Astrocyte of the cerebellum (primary cell): ENCODE measurements around the gene PITHD1.

ENCODE experiments used
- DNase-seq: peaks from one replicate; pipeline ENCODE4 v3.0.0-alpha.2; 2011; ENCODE audit warnings: low read depth
- H3K4me3 ChIP-seq: 2 replicates; pipeline ENCODE4 v1.5.1; 2011; ENCODE audit warnings: mild to moderate bottlenecking, low read depth, low read length, moderate library complexity
- in situ Hi-C: cut with HindIII; loops from 2 replicates; pipeline ENCODE4 v1.10.0; 2017; ENCODE audit warnings: low sequenced_read_pairs
- TF ChIP-seq, protein P1 (sequence below): IDR thresholded peaks from 2 replicates; pipeline ENCODE4 v1.5.1; 2012; ENCODE audit warnings: low read length, low read depth, moderate library complexity, mild to moderate bottlenecking; ENCODE audit errors: missing control alignments

PITHD1 gene

DNA sequence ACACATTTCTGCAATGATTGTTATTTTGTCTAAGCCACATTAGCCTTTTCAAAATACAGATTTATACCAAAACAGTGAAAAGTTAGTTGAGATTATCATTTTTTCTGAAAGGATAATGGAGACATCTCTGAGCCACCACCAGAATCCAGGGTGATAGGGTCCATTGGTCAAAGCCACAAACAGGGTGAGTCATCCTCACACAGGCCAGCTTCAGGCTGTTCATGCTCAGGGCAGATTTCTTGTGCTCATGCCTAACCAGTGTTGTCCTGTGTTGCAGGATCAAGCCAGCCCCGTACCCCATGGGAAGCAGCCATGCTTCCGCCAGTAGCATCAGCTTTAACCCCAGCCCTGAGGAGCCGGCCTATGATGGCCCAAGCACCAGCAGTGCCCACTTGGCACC lies 21.5 kb upstream of the PITHD1 start:
- in situ Hi-C loops, result loop anchor here (5.0 kb wide), 1 partner anchor 106 kb away; no protein-coding TSS in a partner anchor
- H3K4me3 ChIP-seq, result no peak overlapping the region
- TF ChIP-seq, protein P1, sequence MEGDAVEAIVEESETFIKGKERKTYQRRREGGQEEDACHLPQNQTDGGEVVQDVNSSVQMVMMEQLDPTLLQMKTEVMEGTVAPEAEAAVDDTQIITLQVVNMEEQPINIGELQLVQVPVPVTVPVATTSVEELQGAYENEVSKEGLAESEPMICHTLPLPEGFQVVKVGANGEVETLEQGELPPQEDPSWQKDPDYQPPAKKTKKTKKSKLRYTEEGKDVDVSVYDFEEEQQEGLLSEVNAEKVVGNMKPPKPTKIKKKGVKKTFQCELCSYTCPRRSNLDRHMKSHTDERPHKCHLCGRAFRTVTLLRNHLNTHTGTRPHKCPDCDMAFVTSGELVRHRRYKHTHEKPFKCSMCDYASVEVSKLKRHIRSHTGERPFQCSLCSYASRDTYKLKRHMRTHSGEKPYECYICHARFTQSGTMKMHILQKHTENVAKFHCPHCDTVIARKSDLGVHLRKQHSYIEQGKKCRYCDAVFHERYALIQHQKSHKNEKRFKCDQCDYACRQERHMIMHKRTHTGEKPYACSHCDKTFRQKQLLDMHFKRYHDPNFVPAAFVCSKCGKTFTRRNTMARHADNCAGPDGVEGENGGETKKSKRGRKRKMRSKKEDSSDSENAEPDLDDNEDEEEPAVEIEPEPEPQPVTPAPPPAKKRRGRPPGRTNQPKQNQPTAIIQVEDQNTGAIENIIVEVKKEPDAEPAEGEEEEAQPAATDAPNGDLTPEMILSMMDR, result no peak
- no peak for DNase-seq

DNA sequence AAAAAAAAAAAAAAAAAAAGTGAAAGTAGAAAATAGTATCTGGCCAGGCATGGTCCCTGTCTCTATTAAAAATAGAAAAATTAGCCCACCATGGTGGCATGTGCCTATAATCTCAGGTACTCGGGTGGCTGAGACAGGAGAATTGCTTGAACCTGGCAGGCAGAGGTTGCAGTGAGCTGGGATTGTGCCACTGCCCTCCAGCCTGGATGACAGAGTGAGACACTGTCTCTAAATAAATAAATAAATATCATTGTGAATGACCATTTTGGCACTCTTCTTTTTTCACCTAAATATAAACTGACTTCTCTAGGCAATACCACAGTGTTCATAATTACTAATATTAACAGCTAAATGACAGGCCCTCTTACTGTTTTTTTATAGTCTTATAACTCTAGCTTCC lies 20.4 kb upstream of the PITHD1 start:
- no peak for DNase-seq
- no peak overlapping the region for H3K4me3 ChIP-seq
- in situ Hi-C loops, result loop anchor here (5.0 kb wide), 1 partner anchor 104 kb away; no protein-coding TSS in a partner anchor
- TF ChIP-seq, protein P1, result no peak

DNA sequence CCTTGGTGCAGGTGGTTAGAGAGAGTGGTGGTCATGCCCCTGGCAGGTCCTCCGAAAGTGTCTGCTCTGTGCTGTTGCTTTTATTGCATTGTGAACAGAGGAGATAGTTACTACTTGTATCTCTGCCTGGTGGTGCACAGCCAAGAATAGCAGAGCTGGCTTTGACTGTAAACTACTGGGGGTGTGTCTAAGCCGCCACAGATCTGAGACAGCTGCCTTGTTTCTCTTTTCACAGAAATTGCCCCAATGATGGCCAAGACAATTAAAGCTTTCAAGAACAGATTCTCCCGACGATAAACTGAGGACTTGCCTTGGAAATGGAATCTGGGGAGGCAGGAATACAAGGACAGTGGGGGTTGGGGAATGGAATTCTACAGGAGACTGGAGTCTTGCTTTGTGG lies 18.9 kb upstream of the PITHD1 start:
- H3K4me3 ChIP-seq, result no peak overlapping the region
- in situ Hi-C loops, result loop anchor here (5.0 kb wide), 1 partner anchor 103 kb away; no protein-coding TSS in a partner anchor
- DNase-seq, result no peak
- TF ChIP-seq, protein P1, result no peak

DNA sequence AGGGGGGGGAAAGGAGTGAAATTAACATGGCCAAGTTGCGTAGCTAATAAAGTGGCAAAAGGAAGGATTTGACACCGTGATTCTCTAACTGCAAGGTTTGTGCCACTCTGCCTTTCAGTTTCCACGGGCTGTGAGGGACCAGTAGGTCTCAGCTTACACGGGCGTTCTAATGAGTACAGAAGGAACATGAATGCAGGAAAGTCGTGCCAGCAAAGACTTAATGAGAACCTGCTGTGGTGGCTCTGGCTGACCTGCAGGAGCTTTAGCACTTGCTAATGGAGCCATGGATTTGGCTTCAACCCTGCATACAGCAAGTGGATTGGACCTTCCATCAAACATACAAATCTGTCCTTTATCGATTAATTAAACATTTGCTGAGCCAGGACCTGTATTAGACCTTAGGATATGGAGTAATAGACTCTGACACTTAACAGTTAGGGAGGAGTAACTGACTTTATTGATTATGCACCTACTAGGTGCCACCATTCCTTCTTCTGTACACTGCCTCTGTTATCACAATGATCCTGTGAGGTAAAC lies 15.1 kb upstream of the PITHD1 start:
- TF ChIP-seq, protein P1, result no peak
- in situ Hi-C loops, result no loop called here
- no peak for DNase-seq
- no peak overlapping the region for H3K4me3 ChIP-seq

DNA sequence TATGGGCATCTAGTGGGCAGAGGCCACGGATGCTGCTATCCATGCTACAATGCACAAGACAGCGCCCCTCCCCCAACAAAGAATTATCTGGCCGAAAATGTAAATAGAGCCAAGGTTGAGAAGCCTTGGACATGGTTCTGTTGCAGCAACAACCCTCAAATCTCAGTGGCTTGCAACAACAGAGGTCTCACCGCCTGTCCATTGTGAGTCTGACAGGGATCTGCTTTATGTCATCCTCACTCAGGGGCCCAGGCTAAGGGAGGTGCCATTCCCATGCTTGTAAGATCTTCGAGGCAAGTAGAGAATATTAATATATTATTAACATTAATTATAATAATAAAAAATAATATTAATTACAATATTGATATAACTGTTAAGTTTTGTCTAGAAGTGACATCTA lies 9.5 kb upstream of the PITHD1 start:
- TF ChIP-seq, protein P1, result no peak
- DNase-seq, result no peak
- no peak overlapping the region for H3K4me3 ChIP-seq
- in situ Hi-C loops, result no loop called here

DNA sequence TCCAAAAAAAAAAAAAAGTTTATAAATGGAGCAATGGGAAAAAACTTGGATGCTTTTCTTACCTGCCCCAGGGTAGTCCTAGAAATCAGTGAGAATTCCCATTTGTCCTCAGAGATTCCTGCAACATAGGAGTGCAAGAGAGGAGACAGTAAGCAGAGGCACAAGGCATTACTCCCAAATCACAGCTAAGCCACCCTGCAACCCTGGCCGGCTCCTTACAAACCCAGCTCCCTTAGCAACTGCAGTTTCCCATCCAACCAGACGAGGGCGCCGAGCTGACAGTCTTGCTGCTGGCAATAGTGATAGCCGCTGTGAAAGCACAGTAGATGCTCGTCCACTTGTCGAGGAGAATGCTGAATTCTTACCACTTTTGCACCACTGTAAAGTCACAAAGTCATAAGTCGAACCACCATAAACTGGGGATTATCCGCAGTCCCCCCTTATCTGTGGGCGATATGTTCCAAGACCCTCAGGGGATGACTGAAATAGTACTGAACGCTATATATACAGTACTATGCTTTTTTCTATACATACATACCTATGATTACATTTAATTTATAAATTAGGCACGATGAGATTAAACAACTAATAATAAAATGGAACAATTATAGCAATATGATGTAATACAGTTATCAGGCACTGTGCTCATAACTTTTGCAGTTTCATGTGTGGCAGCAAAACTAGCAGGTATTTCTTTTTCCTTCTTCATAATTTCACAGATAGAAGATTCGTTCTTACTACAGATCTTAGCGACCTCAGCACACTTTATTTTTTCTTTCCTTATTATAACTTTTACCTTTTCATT lies 6.0 kb upstream of the PITHD1 start:
- TF ChIP-seq, protein P1, result peak; percentile 99
- DNase-seq, result peak; percentile 70
- in situ Hi-C loops, result no loop called here
- no peak overlapping the region for H3K4me3 ChIP-seq
